A549 (cell line): ENCODE data around the gene NOTCH4.

Experiments used
- BHLHE40 ChIP-seq: IDR thresholded peaks from 2 replicates; pipeline ENCODE4 v1.6.1; 2012; ENCODE audit warnings: low read depth, low read length, inconsistent platforms
- CEBPB ChIP-seq, 2 experiments: fragments of >200 bp in 1 of 2; sonication (Bioruptor Twin) in 1 of 2; formaldehyde crosslinking in 1 of 2; IDR thresholded peaks; 2 replicates each; pipeline ENCODE4 v1.6.1; 2012 to 2016
- CHD2 ChIP-seq: fragments of 150-350 bp; IDR thresholded peaks from 2 replicates; pipeline ENCODE4 v1.6.1; 2014; ENCODE audit warnings: low read length; ENCODE audit not compliant: partially characterized antibody
- CHD4 ChIP-seq: fragments of 200-600 bp; sonication (generic); IDR thresholded peaks from 2 replicates; pipeline ENCODE4 v1.6.1; 2016; ENCODE audit warnings: antibody characterized with exemption, mild to moderate bottlenecking, borderline replicate concordance
- EP300 ChIP-seq, 2 experiments: fragments of >200 bp; sonication (Bioruptor Twin); formaldehyde crosslinking; IDR thresholded peaks; 2 replicates in 1 of 2; 3 replicates in 1 of 2; pipeline ENCODE4 v1.6.1; 2016 to 2017
- HOXA7 ChIP-seq: fragments of 250-450 bp; sonication (Bioruptor Pico); IDR thresholded peaks from 2 replicates; pipeline ENCODE4 v1.5.0; 2020; ENCODE audit warnings: mild to moderate bottlenecking, moderate library complexity
- JUNB ChIP-seq: fragments of >200 bp; sonication (Bioruptor Twin); formaldehyde crosslinking; IDR thresholded peaks from 2 replicates; pipeline ENCODE4 v1.6.1; 2016
- PBX3 ChIP-seq: IDR thresholded peaks from 2 replicates; pipeline ENCODE4 v1.6.1; 2012
- POLR2A ChIP-seq: IDR thresholded peaks from 2 replicates; pipeline ENCODE4 v1.6.1; 2012; ENCODE audit warnings: mild to moderate bottlenecking, low read length
- RFX5 ChIP-seq: fragments of 450-650 bp; IDR thresholded peaks from 2 replicates; pipeline ENCODE4 v1.7.1; 2014; ENCODE audit warnings: antibody characterized with exemption, mild to moderate bottlenecking, moderate library complexity
- ZNF302 ChIP-seq: fragments of 250-450 bp; sonication (Bioruptor Pico); IDR thresholded peaks from 2 replicates; pipeline ENCODE4 v1.9.0; 2021; ENCODE audit warnings: inconsistent platforms, mild to moderate bottlenecking, moderate library complexity
- TF ChIP-seq, protein P1 (sequence below): fragments of >200 bp; sonication (Bioruptor Twin); formaldehyde crosslinking; IDR thresholded peaks from 3 replicates; pipeline ENCODE4 v1.5.1; 2016
- TF ChIP-seq, protein P2 (sequence below): fragments of 200-600 bp; sonication (generic); IDR thresholded peaks from 2 replicates; pipeline ENCODE4 v1.6.1; 2016; ENCODE audit warnings: antibody characterized with exemption, mild to moderate bottlenecking, moderate library complexity
- TF ChIP-seq, protein P3 (sequence below): IDR thresholded peaks from 2 replicates; pipeline ENCODE4 v1.6.1; 2012; ENCODE audit warnings: low read depth, borderline replicate concordance

GRCh38 chr6:32156891-32157290 is 67.0 kb downstream of the NOTCH4 start:
- TF ChIP-seq POLR2A (no peak), CHD2 (no peak), CEBPB (IDR thresholded peaks at IDR 0.05) (no peak), JUNB (no peak), BHLHE40 (no peak), PBX3 (no peak), EP300 (IDR thresholded peaks at IDR 0.05) (no peak), HOXA7 (no peak), CHD4 (no peak), RFX5 (no peak), ZNF302 (no peak)
- TF ChIP-seq, protein P1, sequence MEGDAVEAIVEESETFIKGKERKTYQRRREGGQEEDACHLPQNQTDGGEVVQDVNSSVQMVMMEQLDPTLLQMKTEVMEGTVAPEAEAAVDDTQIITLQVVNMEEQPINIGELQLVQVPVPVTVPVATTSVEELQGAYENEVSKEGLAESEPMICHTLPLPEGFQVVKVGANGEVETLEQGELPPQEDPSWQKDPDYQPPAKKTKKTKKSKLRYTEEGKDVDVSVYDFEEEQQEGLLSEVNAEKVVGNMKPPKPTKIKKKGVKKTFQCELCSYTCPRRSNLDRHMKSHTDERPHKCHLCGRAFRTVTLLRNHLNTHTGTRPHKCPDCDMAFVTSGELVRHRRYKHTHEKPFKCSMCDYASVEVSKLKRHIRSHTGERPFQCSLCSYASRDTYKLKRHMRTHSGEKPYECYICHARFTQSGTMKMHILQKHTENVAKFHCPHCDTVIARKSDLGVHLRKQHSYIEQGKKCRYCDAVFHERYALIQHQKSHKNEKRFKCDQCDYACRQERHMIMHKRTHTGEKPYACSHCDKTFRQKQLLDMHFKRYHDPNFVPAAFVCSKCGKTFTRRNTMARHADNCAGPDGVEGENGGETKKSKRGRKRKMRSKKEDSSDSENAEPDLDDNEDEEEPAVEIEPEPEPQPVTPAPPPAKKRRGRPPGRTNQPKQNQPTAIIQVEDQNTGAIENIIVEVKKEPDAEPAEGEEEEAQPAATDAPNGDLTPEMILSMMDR: no peak
- TF ChIP-seq, protein P2, sequence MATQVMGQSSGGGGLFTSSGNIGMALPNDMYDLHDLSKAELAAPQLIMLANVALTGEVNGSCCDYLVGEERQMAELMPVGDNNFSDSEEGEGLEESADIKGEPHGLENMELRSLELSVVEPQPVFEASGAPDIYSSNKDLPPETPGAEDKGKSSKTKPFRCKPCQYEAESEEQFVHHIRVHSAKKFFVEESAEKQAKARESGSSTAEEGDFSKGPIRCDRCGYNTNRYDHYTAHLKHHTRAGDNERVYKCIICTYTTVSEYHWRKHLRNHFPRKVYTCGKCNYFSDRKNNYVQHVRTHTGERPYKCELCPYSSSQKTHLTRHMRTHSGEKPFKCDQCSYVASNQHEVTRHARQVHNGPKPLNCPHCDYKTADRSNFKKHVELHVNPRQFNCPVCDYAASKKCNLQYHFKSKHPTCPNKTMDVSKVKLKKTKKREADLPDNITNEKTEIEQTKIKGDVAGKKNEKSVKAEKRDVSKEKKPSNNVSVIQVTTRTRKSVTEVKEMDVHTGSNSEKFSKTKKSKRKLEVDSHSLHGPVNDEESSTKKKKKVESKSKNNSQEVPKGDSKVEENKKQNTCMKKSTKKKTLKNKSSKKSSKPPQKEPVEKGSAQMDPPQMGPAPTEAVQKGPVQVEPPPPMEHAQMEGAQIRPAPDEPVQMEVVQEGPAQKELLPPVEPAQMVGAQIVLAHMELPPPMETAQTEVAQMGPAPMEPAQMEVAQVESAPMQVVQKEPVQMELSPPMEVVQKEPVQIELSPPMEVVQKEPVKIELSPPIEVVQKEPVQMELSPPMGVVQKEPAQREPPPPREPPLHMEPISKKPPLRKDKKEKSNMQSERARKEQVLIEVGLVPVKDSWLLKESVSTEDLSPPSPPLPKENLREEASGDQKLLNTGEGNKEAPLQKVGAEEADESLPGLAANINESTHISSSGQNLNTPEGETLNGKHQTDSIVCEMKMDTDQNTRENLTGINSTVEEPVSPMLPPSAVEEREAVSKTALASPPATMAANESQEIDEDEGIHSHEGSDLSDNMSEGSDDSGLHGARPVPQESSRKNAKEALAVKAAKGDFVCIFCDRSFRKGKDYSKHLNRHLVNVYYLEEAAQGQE: no peak
- TF ChIP-seq, protein P3, sequence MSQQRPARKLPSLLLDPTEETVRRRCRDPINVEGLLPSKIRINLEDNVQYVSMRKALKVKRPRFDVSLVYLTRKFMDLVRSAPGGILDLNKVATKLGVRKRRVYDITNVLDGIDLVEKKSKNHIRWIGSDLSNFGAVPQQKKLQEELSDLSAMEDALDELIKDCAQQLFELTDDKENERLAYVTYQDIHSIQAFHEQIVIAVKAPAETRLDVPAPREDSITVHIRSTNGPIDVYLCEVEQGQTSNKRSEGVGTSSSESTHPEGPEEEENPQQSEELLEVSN: no peak
